ENCODE results near the gene FBXW12.

The FBXW12 gene

GRCh38 chr3:48408823-48409281 lies 36.8 kb downstream of the FBXW12 start:
- no peak for DNase-seq (ENCODE audit: low spot score)

GRCh38 chr3:48409291-48410201 lies 37.5 kb downstream of the FBXW12 start:
- no peak for DNase-seq (ENCODE audit: low spot score)

- DNase-seq (ENCODE audit: low spot score): no peak
Observed at GRCh38 chr3:48410205-48411040, 38.4 kb downstream of the FBXW12 start.

- DNase-seq (ENCODE audit: low spot score): no peak
Observed at GRCh38 chr3:48411041-48411588, 39.1 kb downstream of the FBXW12 start.

GRCh38 chr3:48411606-48412374 lies 39.8 kb downstream of the FBXW12 start:
- DNase-seq (ENCODE audit: low spot score): no peak

- DNase-seq (ENCODE audit: low spot score): no peak
Observed at GRCh38 chr3:48412375-48413001, 40.5 kb downstream of the FBXW12 start.

- no peak for DNase-seq (ENCODE audit: low spot score)
Observed at GRCh38 chr3:48413086-48413485, 41.1 kb downstream of the FBXW12 start.

- no peak for DNase-seq (ENCODE audit: low spot score)
Observed at GRCh38 chr3:48413611-48414010, 41.6 kb downstream of the FBXW12 start.

GRCh38 chr3:48414376-48415250 lies 42.6 kb downstream of the FBXW12 start:
- DNase-seq (ENCODE audit: low spot score): no peak

GRCh38 chr3:48415251-48415953 lies 43.4 kb downstream of the FBXW12 start:
- DNase-seq (ENCODE audit: low spot score): no peak

GRCh38 chr3:48416091-48416505 lies 44.1 kb downstream of the FBXW12 start:
- DNase-seq (ENCODE audit: low spot score): no peak

- DNase-seq (ENCODE audit: low spot score): no peak
Observed at GRCh38 chr3:48416546-48416945, 44.5 kb downstream of the FBXW12 start.

- no peak for DNase-seq (ENCODE audit: low spot score)
Observed at GRCh38 chr3:48417529-48418108, 45.6 kb downstream of the FBXW12 start.

- DNase-seq (ENCODE audit: low spot score): no peak
Observed at GRCh38 chr3:48418140-48418539, 46.1 kb downstream of the FBXW12 start.

GRCh38 chr3:48418651-48419050 lies 46.6 kb downstream of the FBXW12 start:
- DNase-seq (ENCODE audit: low spot score): no peak

GRCh38 chr3:48419149-48419548 lies 47.1 kb downstream of the FBXW12 start:
- DNase-seq (ENCODE audit: low spot score): no peak

GRCh38 chr3:48419597-48419996 lies 47.6 kb downstream of the FBXW12 start:
- DNase-seq (ENCODE audit: low spot score): no peak

- no peak for DNase-seq (ENCODE audit: low spot score)
Observed at GRCh38 chr3:48420561-48420960, 48.5 kb downstream of the FBXW12 start.

- DNase-seq (ENCODE audit: low spot score): no peak
Observed at GRCh38 chr3:48422272-48422671, 50.3 kb downstream of the FBXW12 start.
